RWPE1 (cell line): Measurements from ENCODE around the gene CEP85L.

Experiments
- CTCF ChIA-PET: fragments of 350-600 bp; sonication (Branson Sonifier 250); formaldehyde crosslinking; extraction: SDS; loops from one replicate; lab custom pipeline; 2021; lab: Yijun Ruan, JAX
- POLR2A ChIA-PET: fragments of 400-600 bp; formaldehyde crosslinking; extraction: SDS; loops from one replicate; lab custom pipeline; 2020; ENCODE audit warnings: antibody characterized with exemption; ENCODE audit not compliant: low non-redundant PET; lab: Yijun Ruan, JAX
- DNase-seq: peaks from one replicate; pipeline ENCODE4 v3.0.0; 2012; ENCODE audit warnings: low spot score
- H3K27ac ChIP-seq: fragments of 450-650 bp; 2 replicates; pipeline ENCODE4 v1.5.1; 2017
- CTCF ChIP-seq: fragments of 450-650 bp; conservative IDR thresholded peaks from 2 replicates; pipeline ENCODE4 v1.5.1; 2017; ENCODE audit warnings: low read depth, mild to moderate bottlenecking

The CEP85L gene

GRCh38 chr6:118578617-118579016 is 72.8 kb downstream of the CEP85L start:
- H3K27ac ChIP-seq: no peak overlapping the region
- no peak for DNase-seq
- ChIA-PET POLR2A (no interaction called here), CTCF (no interaction called here)
- TF ChIP-seq CTCF: no peak

- TF ChIP-seq CTCF: no peak
- no peak overlapping the region for H3K27ac ChIP-seq
- ChIA-PET POLR2A (no interaction called here), CTCF (no interaction called here)
- DNase-seq: no peak
Observed at GRCh38 chr6:118577972-118578371, 73.4 kb downstream of the CEP85L start.

DNA sequence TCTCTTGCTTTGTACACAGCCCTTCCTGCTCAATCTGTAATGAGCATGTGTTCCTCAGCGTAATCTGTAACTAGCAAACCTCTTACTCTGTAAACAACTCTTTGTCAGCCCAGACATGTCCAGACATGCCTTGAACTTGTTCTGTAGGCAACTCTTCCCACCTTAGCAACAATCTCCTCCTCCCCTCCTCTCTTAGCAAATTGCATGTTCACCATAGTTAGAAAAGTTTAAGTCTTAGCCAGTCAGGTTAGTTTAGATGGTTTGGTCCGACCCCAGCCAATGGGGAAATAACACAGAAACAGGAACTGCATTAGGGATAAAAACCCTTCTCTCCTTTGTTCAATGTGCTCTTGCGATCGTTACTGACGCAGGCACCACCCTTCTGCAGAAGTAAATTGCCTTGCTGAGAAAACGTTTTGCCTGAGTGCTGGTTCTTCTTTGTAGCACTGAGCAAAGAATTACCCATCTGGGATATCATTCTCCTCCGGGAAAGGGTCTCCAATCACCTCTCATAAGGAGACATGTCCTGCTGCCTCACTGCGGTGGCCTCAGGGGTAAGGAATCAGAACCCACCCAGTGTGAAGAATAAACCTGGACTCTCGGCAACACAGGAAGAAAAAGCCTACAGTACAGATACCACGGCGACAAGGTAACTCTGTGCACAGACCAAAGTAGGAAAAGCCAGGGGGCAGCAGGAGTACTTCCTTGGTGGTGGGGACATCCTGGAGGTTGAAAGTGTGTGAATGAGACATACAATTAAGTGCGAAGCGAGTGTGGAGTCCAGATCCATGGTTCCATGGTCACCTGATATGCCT is 77.1 kb downstream of the CEP85L start:
- no peak overlapping the region for H3K27ac ChIP-seq
- TF ChIP-seq CTCF: no peak
- ChIA-PET POLR2A (no interaction called here), CTCF (no interaction called here)
- DNase-seq: no peak

GRCh38 chr6:118571121-118571520 is 80.3 kb downstream of the CEP85L start:
- CTCF ChIA-PET: interaction anchor here (1.1 kb wide), 1 partner anchor 10 kb away, joined by 3 read pairs; no protein-coding TSS in a partner anchor
- no peak for TF ChIP-seq CTCF
- H3K27ac ChIP-seq: no peak overlapping the region
- POLR2A ChIA-PET: no interaction called here
- no peak for DNase-seq

DNA sequence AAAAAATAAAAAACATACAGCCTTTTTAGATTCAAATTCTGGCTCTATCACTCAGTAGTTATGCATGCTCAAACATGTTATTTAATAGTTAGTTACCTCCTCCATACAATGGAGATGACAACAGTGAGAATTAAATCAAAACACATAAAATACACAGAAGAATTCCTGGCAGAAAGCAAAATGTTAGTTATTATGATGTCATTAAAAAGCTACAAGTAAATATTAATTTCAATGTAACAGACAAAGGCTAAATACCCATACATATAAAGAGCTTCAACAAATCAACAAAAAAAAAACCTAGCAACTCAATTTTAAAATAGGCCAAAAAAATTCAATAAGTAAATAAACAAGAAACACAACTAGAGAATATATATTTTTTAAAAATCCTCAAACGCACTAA is 81.9 kb downstream of the CEP85L start:
- POLR2A ChIA-PET: no interaction called here
- DNase-seq: no peak
- CTCF ChIA-PET: no interaction called here
- no peak overlapping the region for H3K27ac ChIP-seq
- no peak for TF ChIP-seq CTCF

DNA sequence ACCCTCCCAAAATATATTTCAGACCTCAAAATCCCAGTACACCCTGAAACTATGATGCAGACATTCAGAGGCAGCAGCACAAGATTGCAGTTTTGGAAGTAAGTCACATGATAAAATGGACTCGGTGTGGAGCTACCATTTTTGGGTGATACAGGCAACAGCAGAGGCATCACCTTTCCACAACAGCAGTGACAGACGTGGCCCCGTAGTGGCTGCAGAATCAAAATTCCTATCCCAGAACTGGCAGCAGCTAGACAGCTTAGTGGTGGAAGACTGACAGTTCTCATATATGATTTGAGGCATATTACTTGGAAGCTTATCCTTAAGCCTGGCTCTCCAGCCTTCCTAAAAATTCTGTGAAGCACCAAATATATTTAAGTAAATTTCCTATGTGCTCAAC is 83.4 kb downstream of the CEP85L start:
- H3K27ac ChIP-seq: no peak overlapping the region
- DNase-seq: no peak
- CTCF ChIA-PET: interaction anchor here (1.1 kb wide), 1 partner anchor 13 kb away, joined by 3 read pairs; no protein-coding TSS in a partner anchor
- no peak for TF ChIP-seq CTCF
- POLR2A ChIA-PET: no interaction called here
